ENCODE data around the gene PBX3. TPM values are rescaled to one million over a fixed set of nuclear protein-coding genes. Genes with fewer than 3 reads are reported as not detected.

Gene PBX3
- total and polyA plus RNA-seq, 9 of the 15 experiments (the other 6 are each of a cell fraction or from before 2014, with no cell fraction given) = 0.14 to 5.8 (median 0.92) TPM

DNA sequence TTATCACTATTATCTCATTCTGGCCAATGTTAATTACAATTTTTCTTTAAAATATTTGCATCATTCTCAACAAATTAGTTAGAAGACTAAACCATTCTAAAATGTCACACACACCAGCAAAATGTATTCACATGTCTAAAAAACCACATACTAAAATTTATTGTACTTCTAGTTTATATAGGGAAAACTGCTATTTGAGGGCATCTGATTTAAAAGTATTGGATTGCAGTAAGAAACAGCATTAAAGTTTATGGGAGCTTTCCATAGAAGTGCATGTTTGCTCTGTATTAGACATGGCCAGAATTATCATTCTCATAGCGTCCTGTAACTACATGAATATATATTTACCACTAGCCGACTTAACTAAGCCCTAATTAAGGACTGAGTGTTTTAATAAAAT lies 150.3 kb downstream of the PBX3 start:
- H3K9ac ChIP-seq (ENCODE audit: insufficient read depth in 1 of 2, low read depth in 2 of 2, low read length in 2 of 2) = no peak overlapping the region
- H3K4me1 ChIP-seq (replicated peaks in 1 of 2; ENCODE audit: control insufficient read depth in 2 of 2, insufficient read depth in 2 of 2, low read length in 2 of 2) = no peaks in the 10 kb centered on the region
- H3K79me2 ChIP-seq (ENCODE audit: control insufficient read depth, insufficient read depth, low read length) = no peaks in the 10 kb centered on the region
- H2AFZ ChIP-seq (ENCODE audit: low read depth, low read length) = no peak overlapping the region
- ChIA-PET POLR2A (interaction anchor here (1.4 kb wide), 1 partner anchor 12 kb away, joined by 3 read pairs; no protein-coding TSS in a partner anchor), CTCF (ENCODE audit: low intra/inter-chr PET ratio) (interaction anchor here (0.7 kb wide), 1 partner anchor 346 kb away, joined by 4 read pairs; no protein-coding TSS in a partner anchor)
- ATAC-seq = no peak
- in situ Hi-C loops (cut with MboI) = no loop called here
- no peak for DNase-seq (ENCODE audit: extremely low read depth in 1 of 4, low spot score in 3 of 4)
- H3K9me3 ChIP-seq (replicated peaks; ENCODE audit: control insufficient read depth, insufficient read depth, low read depth, low read length) = no peaks in the 10 kb centered on the region
- no TSS peak for BruUV-seq (replicated peaks)
- H3K27ac ChIP-seq (ENCODE audit: extremely low read depth, low read depth, low read length) = no peak overlapping the region
- H3K27me3 ChIP-seq (ENCODE audit: control insufficient read depth in 2 of 2, insufficient read depth in 2 of 2, low read length in 2 of 2) = peaks cover 0 to 3% of the 10 kb centered on the region in 2 experiments; a peak in 1 of 5 replicates
- TF ChIP-seq IFI16 (CRISPR knock-in tag; IDR thresholded peaks at IDR 0.05) = no peak
- no peak for TF ChIP-seq GTF2E2 (tag; IDR thresholded peaks at IDR 0.05)
- TF ChIP-seq POU5F1 (IDR thresholded peaks at IDR 0.05; ENCODE audit: borderline replicate concordance, low read depth, low read length, partially characterized antibody) = no peak
- no peak for TF ChIP-seq TAF15 (IDR thresholded peaks at IDR 0.05; ENCODE audit: low read depth, low read length)
- TF ChIP-seq, protein P1, sequence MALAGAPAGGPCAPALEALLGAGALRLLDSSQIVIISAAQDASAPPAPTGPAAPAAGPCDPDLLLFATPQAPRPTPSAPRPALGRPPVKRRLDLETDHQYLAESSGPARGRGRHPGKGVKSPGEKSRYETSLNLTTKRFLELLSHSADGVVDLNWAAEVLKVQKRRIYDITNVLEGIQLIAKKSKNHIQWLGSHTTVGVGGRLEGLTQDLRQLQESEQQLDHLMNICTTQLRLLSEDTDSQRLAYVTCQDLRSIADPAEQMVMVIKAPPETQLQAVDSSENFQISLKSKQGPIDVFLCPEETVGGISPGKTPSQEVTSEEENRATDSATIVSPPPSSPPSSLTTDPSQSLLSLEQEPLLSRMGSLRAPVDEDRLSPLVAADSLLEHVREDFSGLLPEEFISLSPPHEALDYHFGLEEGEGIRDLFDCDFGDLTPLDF (CRISPR knock-in tag; IDR thresholded peaks at IDR 0.05) = no peak
- TF ChIP-seq HDAC1 (IDR thresholded peaks at IDR 0.05) = no peak
- TF ChIP-seq ZNF512 (tag; IDR thresholded peaks at IDR 0.05) = no peak
- TF ChIP-seq ELF4 (CRISPR knock-in tag; IDR thresholded peaks at IDR 0.05) = no peak
- TF ChIP-seq EZH2 (IDR thresholded peaks at IDR 0.05; ENCODE audit: borderline replicate concordance, low read depth, low read length) = no peak
- TF ChIP-seq YY1 (IDR thresholded peaks at IDR 0.05; ENCODE audit: borderline replicate concordance in 1 of 3, control insufficient read depth in 1 of 3, extremely low read depth in 1 of 3, insufficient read depth in 3 of 3, insufficient read length in 1 of 3, insufficient replicate concordance in 2 of 3, low read depth in 1 of 3, low read length in 2 of 3) = no peak
- TF ChIP-seq NCOA4 (IDR thresholded peaks at IDR 0.05; ENCODE audit: partially characterized antibody) = no peak
- no peak for TF ChIP-seq GATA2 (CRISPR knock-in tag; IDR thresholded peaks at IDR 0.05)
- TF ChIP-seq, protein P2, sequence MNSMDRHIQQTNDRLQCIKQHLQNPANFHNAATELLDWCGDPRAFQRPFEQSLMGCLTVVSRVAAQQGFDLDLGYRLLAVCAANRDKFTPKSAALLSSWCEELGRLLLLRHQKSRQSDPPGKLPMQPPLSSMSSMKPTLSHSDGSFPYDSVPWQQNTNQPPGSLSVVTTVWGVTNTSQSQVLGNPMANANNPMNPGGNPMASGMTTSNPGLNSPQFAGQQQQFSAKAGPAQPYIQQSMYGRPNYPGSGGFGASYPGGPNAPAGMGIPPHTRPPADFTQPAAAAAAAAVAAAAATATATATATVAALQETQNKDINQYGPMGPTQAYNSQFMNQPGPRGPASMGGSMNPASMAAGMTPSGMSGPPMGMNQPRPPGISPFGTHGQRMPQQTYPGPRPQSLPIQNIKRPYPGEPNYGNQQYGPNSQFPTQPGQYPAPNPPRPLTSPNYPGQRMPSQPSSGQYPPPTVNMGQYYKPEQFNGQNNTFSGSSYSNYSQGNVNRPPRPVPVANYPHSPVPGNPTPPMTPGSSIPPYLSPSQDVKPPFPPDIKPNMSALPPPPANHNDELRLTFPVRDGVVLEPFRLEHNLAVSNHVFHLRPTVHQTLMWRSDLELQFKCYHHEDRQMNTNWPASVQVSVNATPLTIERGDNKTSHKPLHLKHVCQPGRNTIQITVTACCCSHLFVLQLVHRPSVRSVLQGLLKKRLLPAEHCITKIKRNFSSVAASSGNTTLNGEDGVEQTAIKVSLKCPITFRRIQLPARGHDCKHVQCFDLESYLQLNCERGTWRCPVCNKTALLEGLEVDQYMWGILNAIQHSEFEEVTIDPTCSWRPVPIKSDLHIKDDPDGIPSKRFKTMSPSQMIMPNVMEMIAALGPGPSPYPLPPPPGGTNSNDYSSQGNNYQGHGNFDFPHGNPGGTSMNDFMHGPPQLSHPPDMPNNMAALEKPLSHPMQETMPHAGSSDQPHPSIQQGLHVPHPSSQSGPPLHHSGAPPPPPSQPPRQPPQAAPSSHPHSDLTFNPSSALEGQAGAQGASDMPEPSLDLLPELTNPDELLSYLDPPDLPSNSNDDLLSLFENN (IDR thresholded peaks at IDR 0.05; ENCODE audit: low read depth in 2 of 2, low read length in 2 of 2) = no peak
- TF ChIP-seq RAD21 (CRISPR knock-in tag; conservative IDR thresholded peaks at IDR 0.05 in 1 of 2, IDR thresholded peaks at IDR 0.05 in 1 of 2) = no peak
- no peaks in the 10 kb centered on the region for H4K20me1 ChIP-seq (replicated peaks; ENCODE audit: control insufficient read depth, insufficient read depth, low read length)
- intact Hi-C loops (cut with micrococcal nuclease) = no loop called here
- H3K9me1 ChIP-seq (ENCODE audit: control insufficient read depth, insufficient read depth, low read length) = no peaks in the 10 kb centered on the region
- no peak overlapping the region for H3K4me2 ChIP-seq (ENCODE audit: insufficient read depth, low read length)
- FAIRE-seq = no peak
- H3K36me3 ChIP-seq (ENCODE audit: control insufficient read depth, insufficient read depth, low read length) = no peaks in the 10 kb centered on the region
- 2% methylated on average over 2 of the region's 2 CpGs for WGBS (ENCODE audit: insufficient coverage, low coverage, missing lambda C conversion rate)
- no peak overlapping the region for H3K4me3 ChIP-seq
